Measurements from ENCODE around the gene SCFD2.

SCFD2 gene

DNA sequence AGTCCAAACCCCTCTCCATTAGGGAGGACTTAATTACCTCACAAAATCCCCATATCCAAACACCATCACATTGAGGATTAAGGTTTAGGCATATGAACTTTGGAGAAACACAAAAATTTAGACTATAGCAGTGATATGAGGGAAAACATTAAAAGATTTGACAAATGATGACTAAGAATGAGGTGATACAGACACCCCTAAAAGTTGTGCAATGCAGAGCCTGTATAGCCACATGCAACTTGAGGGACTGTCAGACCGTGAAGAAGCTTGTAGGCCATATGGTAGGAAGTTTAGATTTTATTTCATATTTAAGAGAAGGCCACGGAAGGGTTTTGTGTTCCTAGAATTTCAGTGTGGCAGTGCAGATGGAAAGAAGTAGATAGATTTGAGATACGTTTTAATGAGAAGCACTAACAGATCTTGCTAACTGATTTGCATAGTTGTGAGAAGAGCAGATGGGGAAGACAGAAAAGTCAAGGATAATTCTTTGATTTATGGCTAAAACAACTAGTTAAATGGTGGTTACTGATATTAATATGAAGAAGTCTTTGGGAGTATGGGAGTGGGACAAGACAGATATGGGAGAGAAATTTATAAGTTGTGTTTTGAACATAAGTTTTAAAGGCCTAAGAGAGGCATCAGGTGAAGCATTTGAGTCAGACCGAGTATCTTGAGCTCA is 6.1 kb upstream of the SCFD2 start:
- H3K4me2 ChIP-seq (ENCODE audit: low read length) = no peak overlapping the region
- H3F3A ChIP-seq (ENCODE audit: insufficient read depth, low read length) = no peaks in the 10 kb centered on the region
- H3K27ac ChIP-seq (ENCODE audit: low read depth, low read length, poor library complexity, severe bottlenecking) = no peak overlapping the region
- no peaks in the 10 kb centered on the region for H3K9me3 ChIP-seq (ENCODE audit: low read length)
- H3K79me2 ChIP-seq (ENCODE audit: insufficient read depth, low read length) = no peaks in the 10 kb centered on the region
- H3K27me3 ChIP-seq (ENCODE audit: insufficient read depth, low read length) = no peaks in the 10 kb centered on the region
- TF ChIP-seq EZH2 (IDR thresholded peaks at IDR 0.05; ENCODE audit: borderline replicate concordance, low read length) = no peak
- TF ChIP-seq, protein P1, sequence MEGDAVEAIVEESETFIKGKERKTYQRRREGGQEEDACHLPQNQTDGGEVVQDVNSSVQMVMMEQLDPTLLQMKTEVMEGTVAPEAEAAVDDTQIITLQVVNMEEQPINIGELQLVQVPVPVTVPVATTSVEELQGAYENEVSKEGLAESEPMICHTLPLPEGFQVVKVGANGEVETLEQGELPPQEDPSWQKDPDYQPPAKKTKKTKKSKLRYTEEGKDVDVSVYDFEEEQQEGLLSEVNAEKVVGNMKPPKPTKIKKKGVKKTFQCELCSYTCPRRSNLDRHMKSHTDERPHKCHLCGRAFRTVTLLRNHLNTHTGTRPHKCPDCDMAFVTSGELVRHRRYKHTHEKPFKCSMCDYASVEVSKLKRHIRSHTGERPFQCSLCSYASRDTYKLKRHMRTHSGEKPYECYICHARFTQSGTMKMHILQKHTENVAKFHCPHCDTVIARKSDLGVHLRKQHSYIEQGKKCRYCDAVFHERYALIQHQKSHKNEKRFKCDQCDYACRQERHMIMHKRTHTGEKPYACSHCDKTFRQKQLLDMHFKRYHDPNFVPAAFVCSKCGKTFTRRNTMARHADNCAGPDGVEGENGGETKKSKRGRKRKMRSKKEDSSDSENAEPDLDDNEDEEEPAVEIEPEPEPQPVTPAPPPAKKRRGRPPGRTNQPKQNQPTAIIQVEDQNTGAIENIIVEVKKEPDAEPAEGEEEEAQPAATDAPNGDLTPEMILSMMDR (IDR thresholded peaks at IDR 0.05; ENCODE audit: low read length) = no peak
- H3K4me3 ChIP-seq (ENCODE audit: low read depth, low read length, poor library complexity, severe bottlenecking) = no peak overlapping the region
- no peak overlapping the region for H2AFZ ChIP-seq (ENCODE audit: low read length)
- H3K36me3 ChIP-seq (ENCODE audit: insufficient read depth, low read length) = no peaks in the 10 kb centered on the region
- H4K20me1 ChIP-seq (ENCODE audit: insufficient read depth, low read length) = no peaks in the 10 kb centered on the region
- peaks cover 3% of the 10 kb centered on the region for H3K4me1 ChIP-seq (ENCODE audit: insufficient read depth, low read length, severe bottlenecking)
- H3K9me2 ChIP-seq (ENCODE audit: low read depth, low read length) = no peaks in the 10 kb centered on the region; the same call in 1 of the 2 replicates
- no peak overlapping the region for H3K9ac ChIP-seq (ENCODE audit: low read length)

DNA sequence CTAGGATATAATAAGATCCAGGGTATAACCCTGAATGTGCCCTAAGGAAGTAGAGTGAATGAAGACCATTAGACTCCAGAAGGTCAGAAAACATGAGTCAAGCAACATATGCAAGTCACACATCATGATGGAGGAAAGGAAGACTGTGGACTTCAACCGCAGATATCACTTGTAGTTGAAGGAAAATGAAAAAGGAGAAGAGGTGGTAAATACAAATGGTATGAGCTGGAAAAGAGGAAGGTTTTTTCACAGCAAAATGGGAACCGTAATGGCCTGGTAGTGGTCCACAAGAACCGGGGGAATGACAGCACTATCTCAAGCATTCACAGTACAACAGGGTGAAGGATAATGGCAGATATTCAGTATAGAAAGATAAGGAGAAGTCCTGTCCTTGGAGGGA is 5.2 kb upstream of the SCFD2 start:
- Histone ChIP-seq H3K4me1 (ENCODE audit: insufficient read depth, low read length, severe bottlenecking) (peaks cover 7% of the 10 kb centered on the region), H3K4me3 (ENCODE audit: low read depth, low read length, poor library complexity, severe bottlenecking) (no peak overlapping the region), H3K9me3 (ENCODE audit: low read length) (no peaks in the 10 kb centered on the region), H2AFZ (ENCODE audit: low read length) (no peak overlapping the region), H3K79me2 (ENCODE audit: insufficient read depth, low read length) (no peaks in the 10 kb centered on the region), H3K36me3 (ENCODE audit: insufficient read depth, low read length) (no peaks in the 10 kb centered on the region), H3K9ac (ENCODE audit: low read length) (no peak overlapping the region), H3K27ac (ENCODE audit: low read depth, low read length, poor library complexity, severe bottlenecking) (no peak overlapping the region), H3K27me3 (ENCODE audit: insufficient read depth, low read length) (no peaks in the 10 kb centered on the region), H3K4me2 (ENCODE audit: low read length) (no peak overlapping the region), H3F3A (ENCODE audit: insufficient read depth, low read length) (no peaks in the 10 kb centered on the region), H4K20me1 (ENCODE audit: insufficient read depth, low read length) (no peaks in the 10 kb centered on the region), H3K9me2 (ENCODE audit: low read depth, low read length) (no peaks in the 10 kb centered on the region; the same call in 1 of the 2 replicates)
- TF ChIP-seq EZH2 (IDR thresholded peaks at IDR 0.05; ENCODE audit: borderline replicate concordance, low read length) = no peak
- TF ChIP-seq, protein P1 (IDR thresholded peaks at IDR 0.05; ENCODE audit: low read length) = no peak

DNA sequence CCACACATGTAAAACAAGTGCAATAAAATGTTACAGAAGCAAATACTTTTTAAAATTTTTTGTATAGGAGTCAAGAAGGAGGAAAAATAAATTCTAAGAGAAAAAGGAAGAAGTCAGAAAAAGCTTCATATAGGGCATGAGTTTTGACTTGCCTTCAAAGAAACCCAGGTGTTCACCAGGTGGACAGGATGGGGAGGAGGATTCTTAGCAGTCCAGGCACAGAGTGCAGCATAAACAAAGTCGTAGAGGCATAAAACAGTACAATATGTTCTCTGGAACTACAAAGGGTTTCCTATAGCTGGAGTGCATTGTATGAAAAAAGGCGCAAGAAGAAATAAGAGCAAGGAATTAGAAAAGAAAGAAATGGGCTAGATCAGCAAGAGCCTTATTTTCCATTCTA is 1.9 kb upstream of the SCFD2 start:
- Histone ChIP-seq H3K27me3 (ENCODE audit: insufficient read depth, low read length) (no peaks in the 10 kb centered on the region), H3K36me3 (ENCODE audit: insufficient read depth, low read length) (no peaks in the 10 kb centered on the region), H3K9me3 (ENCODE audit: low read length) (no peaks in the 10 kb centered on the region), H3K27ac (ENCODE audit: low read depth, low read length, poor library complexity, severe bottlenecking) (no peak overlapping the region), H3K9ac (ENCODE audit: low read length) (no peak overlapping the region), H3K79me2 (ENCODE audit: insufficient read depth, low read length) (peaks cover 29% of the 10 kb centered on the region), H3K4me1 (ENCODE audit: insufficient read depth, low read length, severe bottlenecking) (peaks cover 29% of the 10 kb centered on the region), H3K9me2 (ENCODE audit: low read depth, low read length) (no peaks in the 10 kb centered on the region; the same call in 1 of the 2 replicates), H2AFZ (ENCODE audit: low read length) (no peak overlapping the region), H3K4me3 (ENCODE audit: low read depth, low read length, poor library complexity, severe bottlenecking) (no peak overlapping the region), H4K20me1 (ENCODE audit: insufficient read depth, low read length) (no peaks in the 10 kb centered on the region), H3K4me2 (ENCODE audit: low read length) (no peak overlapping the region), H3F3A (ENCODE audit: insufficient read depth, low read length) (no peaks in the 10 kb centered on the region)
- TF ChIP-seq, protein P1 (IDR thresholded peaks at IDR 0.05; ENCODE audit: low read length) = no peak
- no peak for TF ChIP-seq EZH2 (IDR thresholded peaks at IDR 0.05; ENCODE audit: borderline replicate concordance, low read length)
